HepG2 (cell line): ENCODE results near the gene RBBP8. TPM values are rescaled to one million over a fixed set of nuclear protein-coding genes. Genes with fewer than 3 reads are reported as not detected.

Experiments
- ATAC-seq: fragments of 200-7000 bp; cut with Tn5 transposase; 3 replicates; pipeline ENCODE4 v1.9.1; 2020; ENCODE audit warnings: mild to moderate bottlenecking, moderate library complexity
- BruUV-seq: library from RNA; stranded (reverse); fragments of 400-500 nt; replicated peaks from 2 replicates; lab custom pipeline; 2021; lab: Mats Ljungman, UMichigan
- CTCF ChIA-PET: fragments of 300-600 bp; formaldehyde crosslinking; extraction: SDS; loops from one replicate; lab custom pipeline; 2021; ENCODE audit warnings: low total read pairs, inconsistent platforms, low intra/inter-chr PET ratio; lab: Yijun Ruan, JAX
- POLR2A ChIA-PET: fragments of 350-600 bp; sonication (Branson Sonifier 250); formaldehyde crosslinking; loops from one replicate; lab custom pipeline; 2020; ENCODE audit warnings: antibody characterized with exemption, inconsistent platforms; lab: Yijun Ruan, JAX
- DNase-seq: peaks from one replicate; pipeline ENCODE4 v3.0.0-alpha.2; 2015; ENCODE audit warnings: low spot score
- FAIRE-seq: peaks from 3 replicates; lab custom pipeline; 2011; peaks lifted over from hg19 to GRCh38; lab: Jason Lieb, UNC
- H2AFZ ChIP-seq: one replicate; pipeline ENCODE4 v1.6.1; 2011; ENCODE audit warnings: low read length, inconsistent platforms
- H3K27ac ChIP-seq: fragments of 300-600 bp; 3 replicates; pipeline ENCODE4 v1.8.0; 2011; ENCODE audit warnings: mixed run types, mild to moderate bottlenecking, mixed read lengths, low read length, inconsistent platforms; ENCODE audit not compliant: insufficient read depth; ENCODE audit errors: extremely low read length
- H3K27me3 ChIP-seq, 2 experiments: fragments of 200-600 bp in 1 of 2; 2 replicates in 1 of 2; 3 replicates in 1 of 2; pipeline versions ENCODE4 v1.6.0 to v1.8.0; 2011; ENCODE audit warnings: low read length in 2 of 2, mild to moderate bottlenecking in 2 of 2, moderate library complexity in 2 of 2, inconsistent platforms in 1 of 2; ENCODE audit not compliant: insufficient read depth in 2 of 2, control insufficient read depth in 1 of 2
- H3K36me3 ChIP-seq, 2 experiments: fragments of 200-600 bp in 1 of 2; replicated peaks in 1 of 2; 2 replicates in 1 of 2; 3 replicates in 1 of 2; pipeline versions ENCODE4 v1.5.1 to v1.8.0; 2011; ENCODE audit warnings: low read length in 2 of 2, inconsistent platforms in 1 of 2; ENCODE audit not compliant: insufficient read depth in 2 of 2, control insufficient read depth in 1 of 2
- H3K4me1 ChIP-seq: 2 replicates; pipeline ENCODE4 v1.5.1; 2012; ENCODE audit warnings: low read length, inconsistent platforms; ENCODE audit not compliant: insufficient read depth
- H3K4me2 ChIP-seq: 2 replicates; pipeline ENCODE4 v1.6.0; 2011; ENCODE audit warnings: low read depth, low read length, inconsistent platforms
- H3K4me3 ChIP-seq, 3 experiments: fragments of 200-600 bp in 1 of 3; sonication (generic), shearing (Covaris generic) in 1 of 3; replicated peaks in 1 of 3; 2 replicates each; pipeline ENCODE4 v1.5.1; 2011 to 2016; ENCODE audit warnings: low read length in 3 of 3, inconsistent platforms in 2 of 3, low read depth in 2 of 3, mild to moderate bottlenecking in 2 of 3, control low read depth in 1 of 3, mixed read lengths in 1 of 3; ENCODE audit not compliant: insufficient read depth in 1 of 3
- H3K79me2 ChIP-seq: one replicate; pipeline ENCODE4 v1.6.1; 2011; ENCODE audit warnings: low read length, inconsistent platforms; ENCODE audit not compliant: insufficient read depth
- H3K9ac ChIP-seq: 2 replicates; pipeline ENCODE4 v1.6.0; 2011; ENCODE audit warnings: mild to moderate bottlenecking, low read depth, low read length, inconsistent platforms; ENCODE audit not compliant: insufficient read depth
- H3K9me3 ChIP-seq: 2 replicates; pipeline ENCODE4 v1.5.1; 2012; ENCODE audit warnings: mild to moderate bottlenecking, low read length
- H4K20me1 ChIP-seq: 2 replicates; pipeline ENCODE4 v1.6.0; 2011; ENCODE audit warnings: inconsistent platforms, mild to moderate bottlenecking, low read length, moderate library complexity; ENCODE audit not compliant: insufficient read depth
- BORCS8-MEF2B ChIP-seq: sonication (generic); formaldehyde crosslinking; IDR thresholded peaks from 2 replicates; pipeline ENCODE4 v1.8.0; 2022; ENCODE audit warnings: mild to moderate bottlenecking, missing genetic modification reagents
- HMG20A ChIP-seq: IDR thresholded peaks from 2 replicates; pipeline ENCODE4 v1.6.1; 2016; ENCODE audit warnings: borderline replicate concordance
- NKX3-1 ChIP-seq: sonication (generic); formaldehyde crosslinking; IDR thresholded peaks from 2 replicates; pipeline ENCODE4 v1.5.0; 2020; ENCODE audit warnings: missing genetic modification reagents
- SETDB1 ChIP-seq: sonication (generic); formaldehyde crosslinking; IDR thresholded peaks from 2 replicates; pipeline ENCODE4 v1.5.1; 2020; ENCODE audit warnings: missing genetic modification reagents, mild to moderate bottlenecking, borderline replicate concordance
- SMAD9 ChIP-seq: sonication (generic); formaldehyde crosslinking; IDR thresholded peaks from 2 replicates; pipeline ENCODE4 v1.5.1; 2020; ENCODE audit warnings: mild to moderate bottlenecking, missing genetic modification reagents
- TRIM22 ChIP-seq: fragments of 450-650 bp; IDR thresholded peaks from 2 replicates; pipeline ENCODE4 v1.6.1; 2017
- ZBTB20 ChIP-seq: sonication (generic); formaldehyde crosslinking; IDR thresholded peaks from 2 replicates; pipeline ENCODE4 v1.8.1; 2023; ENCODE audit warnings: missing genetic modification reagents, low read depth, mild to moderate bottlenecking, borderline replicate concordance
- ZNF567 ChIP-seq: sonication (generic); formaldehyde crosslinking; IDR thresholded peaks from 2 replicates; pipeline ENCODE4 v1.8.1; 2023; ENCODE audit warnings: mild to moderate bottlenecking, missing genetic modification reagents, borderline replicate concordance
- ZSCAN22 ChIP-seq: sonication (generic); formaldehyde crosslinking; IDR thresholded peaks from 2 replicates; pipeline ENCODE4 v1.4.0; 2020; ENCODE audit warnings: mild to moderate bottlenecking, missing genetic modification reagents
- WGBS: methylation state at CpG from one replicate; pipeline ENCODE4 v1.1.6; 2017; ENCODE audit warnings: low lambda C conversion rate; 5-methylcytosine and 5-hydroxymethylcytosine counted together
- in situ Hi-C: cut with HindIII; loops from 2 replicates; pipeline ENCODE4 v1.10.0; 2017; ENCODE audit warnings: low pct_unique_long_range_greater_than_20kb; ENCODE audit not compliant: extremely low pct_ligation_motif_present
- intact Hi-C: fragments of 100-400 bp; cut with micrococcal nuclease; formaldehyde crosslinking; loops from one replicate; pipeline ENCODE4 v1.10.0; 2022; ENCODE audit not compliant: unreplicated experiment
- polyA plus RNA-seq, 8 experiments: library from polyadenylated mRNA; depleted of rRNA in 3 of 8; stranded (reverse) in 7 of 8; unstranded in 1 of 8; fragments of >200 nt; fragmentation: Illumina TruSeq in 4 of 8; extraction: Trizol in 4 of 8; gene quantifications; 2 replicates each; pipeline versions ENCODE4 v1.2.1 to v1.2.3, GENCODE V29; 2011 to 2016; ENCODE audit warnings: low read depth in 4 of 8, missing spikeins in 1 of 8, mixed read lengths in 1 of 8; ENCODE audit not compliant: insufficient read depth in 1 of 8
- total RNA-seq, 5 experiments: library from RNA; depleted of rRNA; stranded (reverse); fragments of >200 nt; fragmentation: Illumina TruSeq; extraction: Trizol; gene quantifications; 2 replicates each; pipeline ENCODE4 v1.2.3, GENCODE V29; 2016; ENCODE audit warnings: low read depth in 1 of 5

The RBBP8 gene
- total and polyA plus RNA-seq, 2 of the 13 experiments (the other 11 are each of a cell fraction or from before 2014, with no cell fraction given): 14.2 to 47.4 TPM

- FAIRE-seq (no peak), DNase-seq (no peak), ATAC-seq (no peak)
- H3K4me3 ChIP-seq: no peak overlapping the region
- no peaks in the 10 kb centered on the region for H3K36me3 ChIP-seq
- 70% methylated on average over 4 of the region's 5 CpGs for WGBS
- H3K9me3 ChIP-seq: no peaks in the 10 kb centered on the region
- 0 out of 5 replicates have a peak, but pooled peaks cover 0 to 3% of the 10 kb centered on the region in 2 experiments for H3K27me3 ChIP-seq
- ChIA-PET POLR2A (no interaction called here), CTCF (no interaction called here)
- no peaks in the 10 kb centered on the region for H3K4me1 ChIP-seq
- no peak overlapping the region for H3K4me2 ChIP-seq
- TF ChIP-seq TRIM22 (no peak), SETDB1 (CRISPR knock-in tag) (no peak), ZSCAN22 (CRISPR knock-in tag) (no peak), SMAD9 (CRISPR knock-in tag) (no peak), NKX3-1 (CRISPR knock-in tag) (no peak), HMG20A (CRISPR knock-in tag) (no peak), ZNF567 (no peak), ZBTB20 (no peak), BORCS8-MEF2B (CRISPR knock-in tag) (no peak)
- in situ Hi-C loops (no loop called here), intact Hi-C loops (no loop called here)
- BruUV-seq: no TSS peak
- H3K27ac ChIP-seq: no peak overlapping the region
- no peaks in the 10 kb centered on the region for H4K20me1 ChIP-seq
- H3K9ac ChIP-seq: no peak overlapping the region
- no peaks in the 10 kb centered on the region for H3K79me2 ChIP-seq
- no peak overlapping the region for H2AFZ ChIP-seq
These were observed 116.7 kb downstream of the RBBP8 start for GRCh38 chr18:23049698-23050373.
